SK-N-SH (cell line): ENCODE measurements around the gene LRRC8C. TPM values are rescaled to one million over a fixed set of nuclear protein-coding genes. Genes with fewer than 3 reads are reported as not detected.

ENCODE experiments used
- CTCF ChIA-PET: fragments of 300-600, 350-600 bp; formaldehyde crosslinking; extraction: SDS; loops from one replicate; lab custom pipeline; 2021; lab: Yijun Ruan, JAX
- POLR2A ChIA-PET: fragments of 350-600 bp; sonication (Branson Sonifier 250); formaldehyde crosslinking; extraction: SDS; loops from one replicate; lab custom pipeline; 2020; ENCODE audit warnings: antibody characterized with exemption, inconsistent platforms; lab: Yijun Ruan, JAX
- DNase-seq: peaks from one replicate; pipeline ENCODE4 v3.0.0; 2012
- H2AFZ ChIP-seq: fragments of 200-600 bp; sonication (generic); 2 replicates; pipeline ENCODE4 v1.8.1; 2016; ENCODE audit warnings: antibody characterized with exemption, mild to moderate bottlenecking, low read depth
- H3F3A ChIP-seq: fragments of 200-600 bp; sonication (generic); replicated peaks from 2 replicates; pipeline ENCODE3; 2016; ENCODE audit warnings: antibody characterized with exemption, mild to moderate bottlenecking; ENCODE audit not compliant: insufficient read depth
- H3K27ac ChIP-seq, 2 experiments: fragments of 200-500 bp in 1 of 2; fragments of 200-600 bp in 1 of 2; sonication (Bioruptor generic) in 1 of 2; sonication (generic), shearing (Covaris generic) in 1 of 2; 2 replicates each; pipeline versions ENCODE4 v1.5.1 to v1.6.1; 2014 to 2016; ENCODE audit warnings: low read depth in 2 of 2, inconsistent platforms in 1 of 2, low read length in 1 of 2, mild to moderate bottlenecking in 1 of 2, mixed read lengths in 1 of 2
- H3K27me3 ChIP-seq: fragments of 200-600 bp; sonication (generic), shearing (Covaris generic); 2 replicates; pipeline ENCODE4 v1.6.1; 2016; ENCODE audit warnings: mixed run types; ENCODE audit not compliant: insufficient read depth
- H3K36me3 ChIP-seq, 2 experiments: fragments of 200-500 bp in 1 of 2; fragments of 200-600 bp in 1 of 2; sonication (Bioruptor generic) in 1 of 2; sonication (generic) in 1 of 2; replicated peaks in 1 of 2; 2 replicates each; pipeline versions ENCODE3 to v1.5.1; 2014 to 2016; ENCODE audit warnings: low read length in 1 of 2, mild to moderate bottlenecking in 1 of 2; ENCODE audit not compliant: insufficient read depth in 2 of 2, control insufficient read depth in 1 of 2
- H3K4me1 ChIP-seq, 2 experiments: fragments of 200-500 bp in 1 of 2; fragments of 200-600 bp in 1 of 2; sonication (Bioruptor generic) in 1 of 2; sonication (generic), shearing (Covaris generic) in 1 of 2; 2 replicates each; pipeline versions ENCODE4 v1.5.1 to v1.6.1; 2014 to 2016; ENCODE audit warnings: low read depth in 1 of 2, low read length in 1 of 2, mixed run types in 1 of 2; ENCODE audit not compliant: insufficient read depth in 2 of 2, control insufficient read depth in 1 of 2
- H3K4me2 ChIP-seq: fragments of 200-600 bp; sonication (generic), shearing (Covaris generic); 2 replicates; pipeline ENCODE4 v1.6.1; 2017; ENCODE audit warnings: mixed run types
- H3K4me3 ChIP-seq, 2 experiments: fragments of 200-500 bp in 1 of 2; fragments of 200-600 bp in 1 of 2; sonication (Bioruptor generic) in 1 of 2; sonication (generic), shearing (Covaris generic) in 1 of 2; 2 replicates each; pipeline versions ENCODE4 v1.5.1 to v1.8.1; 2014 to 2016; ENCODE audit warnings: low read depth in 2 of 2, inconsistent platforms in 1 of 2, low read length in 1 of 2, mild to moderate bottlenecking in 1 of 2, mixed read lengths in 1 of 2, moderate library complexity in 1 of 2
- H3K79me2 ChIP-seq: fragments of 200-600 bp; sonication (generic); 2 replicates; pipeline ENCODE4 v1.8.1; 2017; ENCODE audit warnings: mild to moderate bottlenecking; ENCODE audit not compliant: insufficient read depth
- H3K9ac ChIP-seq: fragments of 200-600 bp; sonication (generic); 2 replicates; pipeline ENCODE4 v1.6.1; 2017; ENCODE audit warnings: mixed run types
- H3K9me2 ChIP-seq: fragments of 200-600 bp; sonication (generic); 2 replicates; pipeline ENCODE4 v1.6.1; 2017; ENCODE audit warnings: mixed run types
- H3K9me3 ChIP-seq: fragments of 200-600 bp; sonication (generic); 2 replicates; pipeline ENCODE4 v1.6.1; 2017; ENCODE audit warnings: mixed run types, mild to moderate bottlenecking, moderate library complexity
- H4K20me1 ChIP-seq: fragments of 200-600 bp; sonication (generic); 2 replicates; pipeline ENCODE4 v1.6.1; 2017; ENCODE audit warnings: mild to moderate bottlenecking, mixed run types; ENCODE audit not compliant: insufficient read depth
- CHD2 ChIP-seq: fragments of 150-350 bp; IDR thresholded peaks from 2 replicates; pipeline ENCODE4 v1.6.1; 2018; ENCODE audit warnings: low read length; ENCODE audit not compliant: partially characterized antibody
- EP300 ChIP-seq, 2 experiments: IDR thresholded peaks; 2 replicates each; pipeline versions ENCODE4 v1.4.0 to v1.6.1; 2012; ENCODE audit warnings: borderline replicate concordance in 1 of 2, low read depth in 1 of 2, low read length in 1 of 2
- GABPA ChIP-seq: IDR thresholded peaks from 2 replicates; pipeline ENCODE4 v1.4.0; 2012; ENCODE audit warnings: low read depth, mild to moderate bottlenecking
- GATA2 ChIP-seq: sonication (generic); formaldehyde crosslinking; IDR thresholded peaks from 2 replicates; pipeline ENCODE4 v1.5.0; 2020; ENCODE audit warnings: mild to moderate bottlenecking, missing genetic modification reagents
- JUND ChIP-seq: IDR thresholded peaks from 2 replicates; pipeline ENCODE4 v1.4.0; 2012
- MXI1 ChIP-seq: IDR thresholded peaks from 2 replicates; pipeline ENCODE4 v1.6.1; 2012; ENCODE audit warnings: mild to moderate bottlenecking, low read depth, low read length, improper control_type of control experiment
- NRF1 ChIP-seq: IDR thresholded peaks from 2 replicates; pipeline ENCODE4 v1.6.1; 2012; ENCODE audit warnings: low read depth, mild to moderate bottlenecking, low read length
- PBX3 ChIP-seq: IDR thresholded peaks from 2 replicates; pipeline ENCODE4; 2012
- RAD21 ChIP-seq: IDR thresholded peaks from 2 replicates; pipeline ENCODE4 v1.6.1; 2012; ENCODE audit warnings: mild to moderate bottlenecking, low read length
- RCOR1 ChIP-seq: fragments of 150-350 bp; IDR thresholded peaks from 2 replicates; pipeline ENCODE4 v1.6.1; 2017; ENCODE audit warnings: antibody characterized with exemption, low read length
- REST ChIP-seq: IDR thresholded peaks from 2 replicates; pipeline ENCODE4 v1.6.1; 2012; ENCODE audit warnings: mild to moderate bottlenecking, low read depth, low read length, moderate library complexity
- SMC3 ChIP-seq: IDR thresholded peaks from 2 replicates; pipeline ENCODE4 v1.6.1; 2012; ENCODE audit warnings: low read depth, low read length, improper control_type of control experiment
- WGBS: methylation state at CpG from one replicate; pipeline ENCODE4 v1.1.6; 2017; ENCODE audit warnings: low lambda C conversion rate; 5-methylcytosine and 5-hydroxymethylcytosine counted together
- polyA plus RNA-seq, 3 experiments: library from polyadenylated mRNA; depleted of rRNA; stranded (reverse); fragments of >200 nt; gene quantifications; 2 replicates each; pipeline ENCODE4 v1.2.3, GENCODE V29; 2012
- TF ChIP-seq, protein P1 (sequence below): IDR thresholded peaks from 2 replicates; pipeline ENCODE4 v1.4.0; 2012; ENCODE audit warnings: low read depth
- TF ChIP-seq, protein P2 (sequence below): fragments of 150-350 bp; IDR thresholded peaks from 2 replicates; pipeline ENCODE4 v1.6.1; 2017; ENCODE audit warnings: antibody characterized with exemption, low read length, low read depth, borderline replicate concordance

Gene LRRC8C
- polyA plus RNA-seq, 1 of the 3 experiments (the other 2 are of a cell fraction) = 4.2 TPM

DNA sequence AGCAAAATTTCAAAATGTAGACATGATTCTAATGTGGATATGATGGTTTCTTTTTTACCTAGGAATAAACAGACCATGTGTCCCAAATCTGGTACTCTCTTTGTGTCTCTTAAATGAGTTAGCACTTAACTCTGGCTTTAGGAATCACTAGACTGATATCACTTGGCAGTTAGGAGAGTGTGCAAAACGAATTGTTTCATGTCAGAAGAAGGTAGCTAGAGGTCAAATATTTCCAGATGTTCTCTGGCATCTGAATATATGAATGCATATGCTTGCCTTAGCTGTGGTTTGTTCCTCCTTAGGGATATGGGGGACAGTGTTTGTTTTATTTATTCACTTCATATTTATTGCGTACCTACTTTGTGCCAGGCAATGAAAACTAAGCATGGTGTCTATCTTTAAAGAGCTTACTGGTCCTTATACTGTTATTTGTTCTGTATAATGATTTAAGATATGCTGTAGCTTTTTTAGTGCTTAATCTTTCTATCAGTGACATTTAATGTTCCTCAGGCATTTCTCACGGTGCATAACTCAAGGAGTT lies 65.2 kb downstream of the LRRC8C start:
- Histone ChIP-seq H4K20me1 (no peaks in the 10 kb centered on the region), H3K9me2 (no peaks in the 10 kb centered on the region), H3K4me1 (peaks cover 0 to 29% of the 10 kb centered on the region in 2 experiments; a peak in 3 of 4 replicates), H3K36me3 (no peaks in the 10 kb centered on the region), H3F3A (no peaks in the 10 kb centered on the region), H3K4me3 (no peak overlapping the region), H3K9ac (no peak overlapping the region), H3K27me3 (no peaks in the 10 kb centered on the region), H3K27ac (peak overlapping the region in 1 of 2 experiments; percentile 87; a peak in 2 of 4 replicates), H3K4me2 (no peak overlapping the region), H2AFZ (no peak overlapping the region), H3K79me2 (no peaks in the 10 kb centered on the region), H3K9me3 (no peaks in the 10 kb centered on the region)
- TF ChIP-seq EP300 (IDR thresholded peaks at IDR 0.05; ENCODE audit: borderline replicate concordance in 1 of 2, low read depth in 1 of 2, low read length in 1 of 2) (peak in 1 of 2 experiments; percentile 83; a peak in 2 of 4 replicates), GABPA (no peak), RCOR1 (peak; percentile 84; the same call in 1 of the 2 replicates), JUND (no peak), SMC3 (no peak), REST (no peak), PBX3 (no peak), MXI1 (peak; percentile 41; the same call in 1 of the 2 replicates), RAD21 (no peak), GATA2 (CRISPR knock-in tag) (0 out of 2 replicates have a peak, but pooled peaks have one; percentile 15), NRF1 (no peak), CHD2 (peak; percentile 60)
- TF ChIP-seq, protein P1, sequence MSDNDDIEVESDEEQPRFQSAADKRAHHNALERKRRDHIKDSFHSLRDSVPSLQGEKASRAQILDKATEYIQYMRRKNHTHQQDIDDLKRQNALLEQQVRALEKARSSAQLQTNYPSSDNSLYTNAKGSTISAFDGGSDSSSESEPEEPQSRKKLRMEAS = no peak
- TF ChIP-seq, protein P2, sequence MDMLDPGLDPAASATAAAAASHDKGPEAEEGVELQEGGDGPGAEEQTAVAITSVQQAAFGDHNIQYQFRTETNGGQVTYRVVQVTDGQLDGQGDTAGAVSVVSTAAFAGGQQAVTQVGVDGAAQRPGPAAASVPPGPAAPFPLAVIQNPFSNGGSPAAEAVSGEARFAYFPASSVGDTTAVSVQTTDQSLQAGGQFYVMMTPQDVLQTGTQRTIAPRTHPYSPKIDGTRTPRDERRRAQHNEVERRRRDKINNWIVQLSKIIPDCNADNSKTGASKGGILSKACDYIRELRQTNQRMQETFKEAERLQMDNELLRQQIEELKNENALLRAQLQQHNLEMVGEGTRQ = no peak
- peak; percentile 36 for DNase-seq
- ChIA-PET POLR2A (interaction anchor here (1.6 kb wide), 1 partner anchor 65 kb away, joined by 5 read pairs; no protein-coding TSS in a partner anchor), CTCF (interaction anchor here (0.8 to 4.9 kb wide), 5 partner anchors 23 to 65 kb away, joined by 3 to 41 read pairs (median 3); no protein-coding TSS in a partner anchor)
- 61% methylated on average over 3 of the region's 3 CpGs for WGBS
